ENCODE results near the gene HM13. TPM values are rescaled to one million over a fixed set of nuclear protein-coding genes. Genes with fewer than 3 reads are reported as not detected.

The HM13 gene
- total and polyA plus RNA-seq, 2 of the 4 experiments (the other 2 are of a cell fraction), result 53.2 to 203 TPM

DNA sequence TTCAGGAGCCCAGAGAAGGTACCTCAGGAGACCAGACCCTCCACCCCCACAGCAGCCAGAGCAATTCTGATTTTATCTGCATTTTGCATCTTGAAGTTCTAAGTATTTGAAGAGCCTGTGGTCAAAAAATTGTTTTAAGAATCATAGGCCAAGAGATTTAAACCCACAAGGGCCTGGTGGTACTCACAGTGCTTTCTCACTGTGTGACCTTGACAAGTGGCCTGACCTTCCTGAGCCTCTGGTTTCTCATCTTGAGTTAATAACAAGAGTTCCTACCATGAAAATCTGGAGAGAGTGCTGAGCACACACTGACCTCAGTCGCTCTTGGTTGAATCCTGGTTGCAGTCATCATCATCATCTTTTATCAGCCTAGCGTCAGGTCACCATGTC lies 45.5 kb downstream of the HM13 start:
- peaks cover 18% of the 10 kb centered on the region for H3K4me1 ChIP-seq (ENCODE audit: control insufficient read depth, insufficient read depth, low read length)
- TF ChIP-seq SMC3 (IDR thresholded peaks at IDR 0.05; ENCODE audit: low read depth, low read length), result no peak
- TF ChIP-seq FOS (IDR thresholded peaks at IDR 0.05; ENCODE audit: low read depth, low read length), result no peak
- TF ChIP-seq BHLHE40 (IDR thresholded peaks at IDR 0.05; ENCODE audit: low read depth, low read length), result no peak
- no peak for TF ChIP-seq MAFK (IDR thresholded peaks at IDR 0.05; ENCODE audit: low read depth, low read length)
- no peak for TF ChIP-seq CEBPB (IDR thresholded peaks at IDR 0.05; ENCODE audit: low read depth, low read length)
- TF ChIP-seq, protein P1, sequence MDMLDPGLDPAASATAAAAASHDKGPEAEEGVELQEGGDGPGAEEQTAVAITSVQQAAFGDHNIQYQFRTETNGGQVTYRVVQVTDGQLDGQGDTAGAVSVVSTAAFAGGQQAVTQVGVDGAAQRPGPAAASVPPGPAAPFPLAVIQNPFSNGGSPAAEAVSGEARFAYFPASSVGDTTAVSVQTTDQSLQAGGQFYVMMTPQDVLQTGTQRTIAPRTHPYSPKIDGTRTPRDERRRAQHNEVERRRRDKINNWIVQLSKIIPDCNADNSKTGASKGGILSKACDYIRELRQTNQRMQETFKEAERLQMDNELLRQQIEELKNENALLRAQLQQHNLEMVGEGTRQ (IDR thresholded peaks at IDR 0.05; ENCODE audit: low read depth, low read length), result no peak
- no peak; the same call in 1 of the 2 replicates for TF ChIP-seq POLR2A (IDR thresholded peaks at IDR 0.05; ENCODE audit: low read depth, low read length)
- no peak for TF ChIP-seq RCOR1 (IDR thresholded peaks at IDR 0.05; ENCODE audit: insufficient replicate concordance, low read length)
- TF ChIP-seq CHD1 (IDR thresholded peaks at IDR 0.05; ENCODE audit: low read depth, low read length), result no peak
- TF ChIP-seq, protein P2, sequence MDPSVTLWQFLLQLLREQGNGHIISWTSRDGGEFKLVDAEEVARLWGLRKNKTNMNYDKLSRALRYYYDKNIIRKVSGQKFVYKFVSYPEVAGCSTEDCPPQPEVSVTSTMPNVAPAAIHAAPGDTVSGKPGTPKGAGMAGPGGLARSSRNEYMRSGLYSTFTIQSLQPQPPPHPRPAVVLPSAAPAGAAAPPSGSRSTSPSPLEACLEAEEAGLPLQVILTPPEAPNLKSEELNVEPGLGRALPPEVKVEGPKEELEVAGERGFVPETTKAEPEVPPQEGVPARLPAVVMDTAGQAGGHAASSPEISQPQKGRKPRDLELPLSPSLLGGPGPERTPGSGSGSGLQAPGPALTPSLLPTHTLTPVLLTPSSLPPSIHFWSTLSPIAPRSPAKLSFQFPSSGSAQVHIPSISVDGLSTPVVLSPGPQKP (IDR thresholded peaks at IDR 0.05; ENCODE audit: borderline replicate concordance, low read depth, low read length), result no peak
- TF ChIP-seq RFX5 (IDR thresholded peaks at IDR 0.05; ENCODE audit: low read depth, low read length), result no peak
- no peak for TF ChIP-seq RAD21 (IDR thresholded peaks at IDR 0.05; ENCODE audit: low read length)
- no peak for TF ChIP-seq NFE2L2 (IDR thresholded peaks at IDR 0.05; ENCODE audit: low read depth, low read length)
- TF ChIP-seq MAZ (IDR thresholded peaks at IDR 0.05; ENCODE audit: borderline replicate concordance, low read depth, low read length), result no peak
- TF ChIP-seq, protein P3, sequence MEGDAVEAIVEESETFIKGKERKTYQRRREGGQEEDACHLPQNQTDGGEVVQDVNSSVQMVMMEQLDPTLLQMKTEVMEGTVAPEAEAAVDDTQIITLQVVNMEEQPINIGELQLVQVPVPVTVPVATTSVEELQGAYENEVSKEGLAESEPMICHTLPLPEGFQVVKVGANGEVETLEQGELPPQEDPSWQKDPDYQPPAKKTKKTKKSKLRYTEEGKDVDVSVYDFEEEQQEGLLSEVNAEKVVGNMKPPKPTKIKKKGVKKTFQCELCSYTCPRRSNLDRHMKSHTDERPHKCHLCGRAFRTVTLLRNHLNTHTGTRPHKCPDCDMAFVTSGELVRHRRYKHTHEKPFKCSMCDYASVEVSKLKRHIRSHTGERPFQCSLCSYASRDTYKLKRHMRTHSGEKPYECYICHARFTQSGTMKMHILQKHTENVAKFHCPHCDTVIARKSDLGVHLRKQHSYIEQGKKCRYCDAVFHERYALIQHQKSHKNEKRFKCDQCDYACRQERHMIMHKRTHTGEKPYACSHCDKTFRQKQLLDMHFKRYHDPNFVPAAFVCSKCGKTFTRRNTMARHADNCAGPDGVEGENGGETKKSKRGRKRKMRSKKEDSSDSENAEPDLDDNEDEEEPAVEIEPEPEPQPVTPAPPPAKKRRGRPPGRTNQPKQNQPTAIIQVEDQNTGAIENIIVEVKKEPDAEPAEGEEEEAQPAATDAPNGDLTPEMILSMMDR (conservative IDR thresholded peaks at IDR 0.05; ENCODE audit: low read depth, low read length), result no peak
- TF ChIP-seq MXI1 (IDR thresholded peaks at IDR 0.05; ENCODE audit: borderline replicate concordance, low read depth, low read length), result no peak
- no peaks in the 10 kb centered on the region for H3K9me3 ChIP-seq (ENCODE audit: control insufficient read depth, insufficient read depth, low read length)
- H3K4ac ChIP-seq (ENCODE audit: low read depth, low read length), result peak overlapping the region; percentile 91
- intact Hi-C loops (cut with micrococcal nuclease), result loop anchor here (2.0 kb wide), 1 partner anchor 163 kb away; the partner anchor contains the start of gene BCL2L1
- H2AK5ac ChIP-seq (ENCODE audit: low read depth, low read length), result peak overlapping the region; percentile 95
- H3K56ac ChIP-seq (ENCODE audit: extremely low read depth, insufficient read depth, low read length), result no peak overlapping the region
- dilution Hi-C loops (cut with HindIII; ENCODE audit: low sequenced_read_pairs, unreplicated experiment), result no loop called here
- H3K27me3 ChIP-seq (ENCODE audit: control insufficient read depth, insufficient read depth, low read length), result no peaks in the 10 kb centered on the region
- POLR2A ChIA-PET (ENCODE audit: unreplicated experiment), result no interaction called here
- H3K14ac ChIP-seq (replicated peaks; ENCODE audit: low read depth, low read length), result peak overlapping the region; percentile 87
- H3K9ac ChIP-seq (ENCODE audit: low read depth, low read length), result no peak overlapping the region; the same call in 1 of the 2 replicates
- no peak for DNase-seq
- peak overlapping the region; percentile 18 for H2AK9ac ChIP-seq (replicated peaks; ENCODE audit: low read depth, low read length, poor library complexity)
- peaks cover 18% of the 10 kb centered on the region for H4K20me1 ChIP-seq (ENCODE audit: insufficient read depth, low read length)
- peak overlapping the region; percentile 63 for H4K91ac ChIP-seq (ENCODE audit: insufficient read depth, low read depth, low read length)
- 100% methylated on average over 1 of the region's 2 CpGs; no CpG with 5 or more reads in 1 of the 2 experiments for WGBS, 2 experiments (ENCODE audit: extremely low coverage in 2 of 2, insufficient read length in 1 of 2)
- H3K4me3 ChIP-seq (ENCODE audit: insufficient read depth, low read depth, low read length), result no peak overlapping the region
- H3K36me3 ChIP-seq (ENCODE audit: control insufficient read depth, insufficient read depth, low read length), result peaks cover 45% of the 10 kb centered on the region
- no TSS peak for BruUV-seq (replicated peaks)
- no peak for ATAC-seq (ENCODE audit: low read depth)
- H3K9me1 ChIP-seq (ENCODE audit: insufficient read depth, low read length), result peaks cover 18% of the 10 kb centered on the region
- CTCF ChIA-PET, result interaction anchor here (0.6 to 5.9 kb wide), 7 partner anchors 9 to 52 kb away, joined by 3 to 97 read pairs (median 7); partner anchors contain the start of gene ID1
- H4K8ac ChIP-seq (ENCODE audit: low read depth in 2 of 2, low read length in 2 of 2), result peak overlapping the region; percentile 59 to 90; a peak in 3 of 4 replicates
- H2BK120ac ChIP-seq (ENCODE audit: low read depth, low read length), result peak overlapping the region; percentile 69
- H2BK20ac ChIP-seq (ENCODE audit: low read depth, low read length), result peak overlapping the region; percentile 89
- peak overlapping the region; percentile 65 for H3K23ac ChIP-seq (ENCODE audit: low read depth, low read length)
- in situ Hi-C loops (cut with MboI; ENCODE audit: low sequenced_read_pairs), result loop anchor here (5.0 kb wide), 2 partner anchors 48 to 163 kb away; partner anchors contain the start of genes BCL2L1 and ID1
- H2BK15ac ChIP-seq (ENCODE audit: low read depth, low read length), result peak overlapping the region; percentile 65; the same call in 2 of the 3 replicates
- H3K18ac ChIP-seq (ENCODE audit: low read depth, low read length), result peak overlapping the region; percentile 34; the same call in 1 of the 2 replicates
- peak overlapping the region; percentile 7 for H2AFZ ChIP-seq (replicated peaks; ENCODE audit: low read length, poor library complexity)
- H3K27ac ChIP-seq (ENCODE audit: insufficient read depth, low read length), result peak overlapping the region; percentile 76; the same call in 1 of the 2 replicates
- H4K5ac ChIP-seq (ENCODE audit: low read depth, low read length), result peak overlapping the region; percentile 86
- H2BK5ac ChIP-seq (ENCODE audit: low read depth, low read length, poor library complexity, severe bottlenecking), result peak overlapping the region; percentile 89
- H3K4me2 ChIP-seq (ENCODE audit: low read depth, low read length), result no peak overlapping the region
- peaks cover 10 to 52% of the 10 kb centered on the region in 2 experiments for H3K79me1 ChIP-seq (ENCODE audit: low read depth in 1 of 2, low read length in 2 of 2)

Measured in IMR-90 (cell line).